ENCODE measurements around the gene PRDM16. TPM values are rescaled to one million over a fixed set of nuclear protein-coding genes. Genes with fewer than 3 reads are reported as not detected.

The PRDM16 gene
- total and polyA plus RNA-seq, 2 experiments from 2014 or later = 0.14 to 0.16 TPM

DNA sequence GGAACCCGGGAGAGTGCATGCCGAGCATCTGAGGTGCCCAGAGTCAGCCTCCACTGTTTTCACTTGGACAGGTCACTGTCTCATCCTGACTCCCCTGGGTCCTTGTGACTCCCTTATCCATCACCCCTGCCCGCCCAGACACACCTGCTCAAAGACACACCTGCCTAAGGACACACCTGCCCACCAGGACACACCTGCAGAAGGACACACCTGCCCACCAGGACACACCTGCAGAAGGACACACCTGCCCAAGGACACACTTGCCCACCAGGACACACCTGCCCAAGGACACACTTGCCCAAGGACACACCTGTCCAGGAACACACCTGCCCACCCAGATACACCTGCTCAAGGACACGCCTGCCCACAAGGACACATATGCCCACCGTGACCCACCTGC is 314.7 kb downstream of the PRDM16 start:
- Mint-ChIP-seq H3K27ac (no peak overlapping the region), H3K36me3 (ENCODE audit: low read depth) (no peaks in the 10 kb centered on the region), H3K27me3 (ENCODE audit: insufficient read depth, low read depth, poor library complexity) (peaks cover 14% of the 10 kb centered on the region), H3K9me3 (no peaks in the 10 kb centered on the region), H3K4me1 (peaks cover 5% of the 10 kb centered on the region; the same call in 2 of the 3 replicates), H3K4me3 (no peak overlapping the region)
- H4K20me1 ChIP-seq (replicated peaks; ENCODE audit: insufficient read depth) = no peaks in the 10 kb centered on the region
- no peak overlapping the region for H3K4me2 ChIP-seq
- H3K27ac ChIP-seq (ENCODE audit: low read depth) = no peak overlapping the region
- no peaks in the 10 kb centered on the region for H3K36me3 ChIP-seq (ENCODE audit: insufficient read depth)
- no peaks in the 10 kb centered on the region for H3K27me3 ChIP-seq (ENCODE audit: insufficient read depth)
- DNase-seq (ENCODE audit: low spot score) (no peak), ATAC-seq (no peak)
- H2AFZ ChIP-seq = no peak overlapping the region
- H3F3A ChIP-seq (replicated peaks; ENCODE audit: low read depth) = no peaks in the 10 kb centered on the region
- H3K4me3 ChIP-seq = no peak overlapping the region
- no peaks in the 10 kb centered on the region for H3K9me2 ChIP-seq (ENCODE audit: insufficient read depth)
- no peaks in the 10 kb centered on the region for H3K4me1 ChIP-seq (ENCODE audit: insufficient read depth)
- H3K79me2 ChIP-seq (replicated peaks; ENCODE audit: insufficient read depth) = no peaks in the 10 kb centered on the region
- TF ChIP-seq CREB1 (CRISPR knock-in tag; IDR thresholded peaks at IDR 0.05; ENCODE audit: low read depth) = no peak
- no peak for TF ChIP-seq ZNF114 (CRISPR knock-in tag; IDR thresholded peaks at IDR 0.05)
- TF ChIP-seq, protein P1, sequence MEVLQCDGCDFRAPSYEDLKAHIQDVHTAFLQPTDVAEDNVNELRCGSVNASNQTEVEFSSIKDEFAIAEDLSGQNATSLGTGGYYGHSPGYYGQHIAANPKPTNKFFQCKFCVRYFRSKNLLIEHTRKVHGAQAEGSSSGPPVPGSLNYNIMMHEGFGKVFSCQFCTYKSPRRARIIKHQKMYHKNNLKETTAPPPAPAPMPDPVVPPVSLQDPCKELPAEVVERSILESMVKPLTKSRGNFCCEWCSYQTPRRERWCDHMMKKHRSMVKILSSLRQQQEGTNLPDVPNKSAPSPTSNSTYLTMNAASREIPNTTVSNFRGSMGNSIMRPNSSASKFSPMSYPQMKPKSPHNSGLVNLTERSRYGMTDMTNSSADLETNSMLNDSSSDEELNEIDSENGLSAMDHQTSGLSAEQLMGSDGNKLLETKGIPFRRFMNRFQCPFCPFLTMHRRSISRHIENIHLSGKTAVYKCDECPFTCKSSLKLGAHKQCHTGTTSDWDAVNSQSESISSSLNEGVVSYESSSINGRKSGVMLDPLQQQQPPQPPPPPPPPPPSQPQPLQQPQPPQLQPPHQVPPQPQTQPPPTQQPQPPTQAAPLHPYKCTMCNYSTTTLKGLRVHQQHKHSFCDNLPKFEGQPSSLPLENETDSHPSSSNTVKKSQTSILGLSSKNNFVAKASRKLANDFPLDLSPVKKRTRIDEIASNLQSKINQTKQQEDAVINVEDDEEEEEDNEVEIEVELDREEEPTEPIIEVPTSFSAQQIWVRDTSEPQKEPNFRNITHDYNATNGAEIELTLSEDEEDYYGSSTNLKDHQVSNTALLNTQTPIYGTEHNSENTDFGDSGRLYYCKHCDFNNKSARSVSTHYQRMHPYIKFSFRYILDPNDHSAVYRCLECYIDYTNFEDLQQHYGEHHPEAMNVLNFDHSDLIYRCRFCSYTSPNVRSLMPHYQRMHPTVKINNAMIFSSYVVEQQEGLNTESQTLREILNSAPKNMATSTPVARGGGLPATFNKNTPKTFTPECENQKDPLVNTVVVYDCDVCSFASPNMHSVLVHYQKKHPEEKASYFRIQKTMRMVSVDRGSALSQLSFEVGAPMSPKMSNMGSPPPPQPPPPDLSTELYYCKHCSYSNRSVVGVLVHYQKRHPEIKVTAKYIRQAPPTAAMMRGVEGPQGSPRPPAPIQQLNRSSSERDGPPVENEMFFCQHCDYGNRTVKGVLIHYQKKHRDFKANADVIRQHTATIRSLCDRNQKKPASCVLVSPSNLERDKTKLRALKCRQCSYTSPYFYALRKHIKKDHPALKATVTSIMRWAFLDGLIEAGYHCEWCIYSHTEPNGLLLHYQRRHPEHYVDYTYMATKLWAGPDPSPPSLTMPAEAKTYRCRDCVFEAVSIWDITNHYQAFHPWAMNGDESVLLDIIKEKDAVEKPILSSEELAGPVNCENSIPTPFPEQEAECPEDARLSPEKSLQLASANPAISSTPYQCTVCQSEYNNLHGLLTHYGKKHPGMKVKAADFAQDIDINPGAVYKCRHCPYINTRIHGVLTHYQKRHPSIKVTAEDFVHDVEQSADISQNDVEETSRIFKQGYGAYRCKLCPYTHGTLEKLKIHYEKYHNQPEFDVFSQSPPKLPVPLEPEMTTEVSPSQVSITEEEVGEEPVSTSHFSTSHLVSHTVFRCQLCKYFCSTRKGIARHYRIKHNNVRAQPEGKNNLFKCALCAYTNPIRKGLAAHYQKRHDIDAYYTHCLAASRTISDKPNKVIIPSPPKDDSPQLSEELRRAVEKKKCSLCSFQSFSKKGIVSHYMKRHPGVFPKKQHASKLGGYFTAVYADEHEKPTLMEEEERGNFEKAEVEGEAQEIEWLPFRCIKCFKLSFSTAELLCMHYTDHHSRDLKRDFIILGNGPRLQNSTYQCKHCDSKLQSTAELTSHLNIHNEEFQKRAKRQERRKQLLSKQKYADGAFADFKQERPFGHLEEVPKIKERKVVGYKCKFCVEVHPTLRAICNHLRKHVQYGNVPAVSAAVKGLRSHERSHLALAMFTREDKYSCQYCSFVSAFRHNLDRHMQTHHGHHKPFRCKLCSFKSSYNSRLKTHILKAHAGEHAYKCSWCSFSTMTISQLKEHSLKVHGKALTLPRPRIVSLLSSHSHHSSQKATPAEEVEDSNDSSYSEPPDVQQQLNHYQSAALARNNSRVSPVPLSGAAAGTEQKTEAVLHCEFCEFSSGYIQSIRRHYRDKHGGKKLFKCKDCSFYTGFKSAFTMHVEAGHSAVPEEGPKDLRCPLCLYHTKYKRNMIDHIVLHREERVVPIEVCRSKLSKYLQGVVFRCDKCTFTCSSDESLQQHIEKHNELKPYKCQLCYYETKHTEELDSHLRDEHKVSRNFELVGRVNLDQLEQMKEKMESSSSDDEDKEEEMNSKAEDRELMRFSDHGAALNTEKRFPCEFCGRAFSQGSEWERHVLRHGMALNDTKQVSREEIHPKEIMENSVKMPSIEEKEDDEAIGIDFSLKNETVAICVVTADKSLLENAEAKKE (CRISPR knock-in tag; IDR thresholded peaks at IDR 0.05) = no peak
- TF ChIP-seq, protein P2, sequence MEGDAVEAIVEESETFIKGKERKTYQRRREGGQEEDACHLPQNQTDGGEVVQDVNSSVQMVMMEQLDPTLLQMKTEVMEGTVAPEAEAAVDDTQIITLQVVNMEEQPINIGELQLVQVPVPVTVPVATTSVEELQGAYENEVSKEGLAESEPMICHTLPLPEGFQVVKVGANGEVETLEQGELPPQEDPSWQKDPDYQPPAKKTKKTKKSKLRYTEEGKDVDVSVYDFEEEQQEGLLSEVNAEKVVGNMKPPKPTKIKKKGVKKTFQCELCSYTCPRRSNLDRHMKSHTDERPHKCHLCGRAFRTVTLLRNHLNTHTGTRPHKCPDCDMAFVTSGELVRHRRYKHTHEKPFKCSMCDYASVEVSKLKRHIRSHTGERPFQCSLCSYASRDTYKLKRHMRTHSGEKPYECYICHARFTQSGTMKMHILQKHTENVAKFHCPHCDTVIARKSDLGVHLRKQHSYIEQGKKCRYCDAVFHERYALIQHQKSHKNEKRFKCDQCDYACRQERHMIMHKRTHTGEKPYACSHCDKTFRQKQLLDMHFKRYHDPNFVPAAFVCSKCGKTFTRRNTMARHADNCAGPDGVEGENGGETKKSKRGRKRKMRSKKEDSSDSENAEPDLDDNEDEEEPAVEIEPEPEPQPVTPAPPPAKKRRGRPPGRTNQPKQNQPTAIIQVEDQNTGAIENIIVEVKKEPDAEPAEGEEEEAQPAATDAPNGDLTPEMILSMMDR (conservative IDR thresholded peaks at IDR 0.05; ENCODE audit: low read depth in 2 of 2) = no peak
- TF ChIP-seq EZH2 (IDR thresholded peaks at IDR 0.05; ENCODE audit: low read depth, unreplicated experiment) = no peak
- no peak for TF ChIP-seq EZH2phosphoT487 (IDR thresholded peaks at IDR 0.05; ENCODE audit: unreplicated experiment)
- TF ChIP-seq STAT1 (IDR thresholded peaks at IDR 0.05; ENCODE audit: unreplicated experiment) = no peak
- TF ChIP-seq, protein P3, sequence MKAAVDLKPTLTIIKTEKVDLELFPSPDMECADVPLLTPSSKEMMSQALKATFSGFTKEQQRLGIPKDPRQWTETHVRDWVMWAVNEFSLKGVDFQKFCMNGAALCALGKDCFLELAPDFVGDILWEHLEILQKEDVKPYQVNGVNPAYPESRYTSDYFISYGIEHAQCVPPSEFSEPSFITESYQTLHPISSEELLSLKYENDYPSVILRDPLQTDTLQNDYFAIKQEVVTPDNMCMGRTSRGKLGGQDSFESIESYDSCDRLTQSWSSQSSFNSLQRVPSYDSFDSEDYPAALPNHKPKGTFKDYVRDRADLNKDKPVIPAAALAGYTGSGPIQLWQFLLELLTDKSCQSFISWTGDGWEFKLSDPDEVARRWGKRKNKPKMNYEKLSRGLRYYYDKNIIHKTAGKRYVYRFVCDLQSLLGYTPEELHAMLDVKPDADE (IDR thresholded peaks at IDR 0.05) = no peak
- no peak for TF ChIP-seq ZNF331 (CRISPR knock-in tag; IDR thresholded peaks at IDR 0.05; ENCODE audit: low read depth)
- no peak for TF ChIP-seq JUNB (IDR thresholded peaks at IDR 0.05; ENCODE audit: unreplicated experiment)
- TF ChIP-seq, protein P4, sequence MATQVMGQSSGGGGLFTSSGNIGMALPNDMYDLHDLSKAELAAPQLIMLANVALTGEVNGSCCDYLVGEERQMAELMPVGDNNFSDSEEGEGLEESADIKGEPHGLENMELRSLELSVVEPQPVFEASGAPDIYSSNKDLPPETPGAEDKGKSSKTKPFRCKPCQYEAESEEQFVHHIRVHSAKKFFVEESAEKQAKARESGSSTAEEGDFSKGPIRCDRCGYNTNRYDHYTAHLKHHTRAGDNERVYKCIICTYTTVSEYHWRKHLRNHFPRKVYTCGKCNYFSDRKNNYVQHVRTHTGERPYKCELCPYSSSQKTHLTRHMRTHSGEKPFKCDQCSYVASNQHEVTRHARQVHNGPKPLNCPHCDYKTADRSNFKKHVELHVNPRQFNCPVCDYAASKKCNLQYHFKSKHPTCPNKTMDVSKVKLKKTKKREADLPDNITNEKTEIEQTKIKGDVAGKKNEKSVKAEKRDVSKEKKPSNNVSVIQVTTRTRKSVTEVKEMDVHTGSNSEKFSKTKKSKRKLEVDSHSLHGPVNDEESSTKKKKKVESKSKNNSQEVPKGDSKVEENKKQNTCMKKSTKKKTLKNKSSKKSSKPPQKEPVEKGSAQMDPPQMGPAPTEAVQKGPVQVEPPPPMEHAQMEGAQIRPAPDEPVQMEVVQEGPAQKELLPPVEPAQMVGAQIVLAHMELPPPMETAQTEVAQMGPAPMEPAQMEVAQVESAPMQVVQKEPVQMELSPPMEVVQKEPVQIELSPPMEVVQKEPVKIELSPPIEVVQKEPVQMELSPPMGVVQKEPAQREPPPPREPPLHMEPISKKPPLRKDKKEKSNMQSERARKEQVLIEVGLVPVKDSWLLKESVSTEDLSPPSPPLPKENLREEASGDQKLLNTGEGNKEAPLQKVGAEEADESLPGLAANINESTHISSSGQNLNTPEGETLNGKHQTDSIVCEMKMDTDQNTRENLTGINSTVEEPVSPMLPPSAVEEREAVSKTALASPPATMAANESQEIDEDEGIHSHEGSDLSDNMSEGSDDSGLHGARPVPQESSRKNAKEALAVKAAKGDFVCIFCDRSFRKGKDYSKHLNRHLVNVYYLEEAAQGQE (IDR thresholded peaks at IDR 0.05; ENCODE audit: unreplicated experiment) = no peak

All from GM23338 (cell line).